HEK293 (cell line): Measurements from ENCODE around the gene SLC66A1.

Source experiments
- CTCF ChIA-PET: fragments of 350-600 bp; formaldehyde crosslinking; extraction: SDS; loops from one replicate; lab custom pipeline; 2021; ENCODE audit warnings: antibody characterized with exemption; lab: Yijun Ruan, JAX
- POLR2A ChIA-PET: fragments of 300-600 bp; formaldehyde crosslinking; extraction: SDS; loops from one replicate; lab custom pipeline; 2020; ENCODE audit warnings: antibody characterized with exemption, inconsistent platforms; lab: Yijun Ruan, JAX
- H3K27ac ChIP-seq: fragments of 200-500 bp; sonication (Bioruptor generic); 2 replicates; pipeline ENCODE4 v1.5.1; 2014; ENCODE audit warnings: low read depth, low read length, control low read depth, inconsistent platforms; ENCODE audit errors: extremely low read depth
- H3K36me3 ChIP-seq, 2 experiments: fragments of 200-500 bp in 1 of 2; sonication (Bioruptor generic) in 1 of 2; 1 replicate in 1 of 2; 2 replicates in 1 of 2; pipeline ENCODE4 v1.5.1; 2014 to 2017; ENCODE audit warnings: inconsistent platforms in 2 of 2, low read length in 2 of 2; ENCODE audit not compliant: control insufficient read depth in 2 of 2, insufficient read depth in 1 of 2
- H3K4me1 ChIP-seq: fragments of 200-500 bp; sonication (Bioruptor generic); 2 replicates; pipeline ENCODE4 v1.5.1; 2014; ENCODE audit warnings: mild to moderate bottlenecking, low read length, inconsistent platforms; ENCODE audit not compliant: control insufficient read depth, insufficient read depth
- H3K4me3 ChIP-seq: 2 replicates; pipeline ENCODE4 v1.5.1; 2011; ENCODE audit warnings: low read depth, mild to moderate bottlenecking, control low read depth, low read length, moderate library complexity
- H3K9me3 ChIP-seq: fragments of 200-500 bp; sonication (Bioruptor generic); 2 replicates; pipeline ENCODE4 v1.5.1; 2014; ENCODE audit warnings: low read depth, low read length, inconsistent platforms; ENCODE audit not compliant: control insufficient read depth, insufficient read depth
- HOXC10 ChIP-seq: sonication (generic); formaldehyde crosslinking; IDR thresholded peaks from 2 replicates; pipeline ENCODE4 v1.8.1; 2023; ENCODE audit warnings: mild to moderate bottlenecking, missing genetic modification reagents
- SP2 ChIP-seq: fragments of 450-650 bp; formaldehyde crosslinking; IDR thresholded peaks from 2 replicates; pipeline ENCODE4 v1.5.1; 2016; ENCODE audit warnings: missing biosample characterization, missing genetic modification characterization
- TRIM28 ChIP-seq: IDR thresholded peaks from 2 replicates; pipeline ENCODE4 v1.6.1; 2011; ENCODE audit warnings: low read length, control low read depth, borderline replicate concordance
- ZFP37 ChIP-seq: fragments of 450-650 bp; formaldehyde crosslinking; IDR thresholded peaks from 2 replicates; pipeline ENCODE4 v1.5.1; 2016; ENCODE audit warnings: missing biosample characterization, missing genetic modification characterization
- ZNF155 ChIP-seq: fragments of 450-650 bp; formaldehyde crosslinking; IDR thresholded peaks from 2 replicates; pipeline ENCODE4 v1.5.1; 2016; ENCODE audit warnings: missing biosample characterization, missing genetic modification characterization
- ZNF157 ChIP-seq: fragments of 450-650 bp; formaldehyde crosslinking; IDR thresholded peaks from 2 replicates; pipeline ENCODE4 v1.5.1; 2016; ENCODE audit warnings: missing biosample characterization, missing genetic modification characterization
- ZNF184 ChIP-seq: fragments of 450-650 bp; IDR thresholded peaks from 2 replicates; pipeline ENCODE4 v1.5.1; 2018; ENCODE audit warnings: missing biosample characterization, mild to moderate bottlenecking, missing genetic modification characterization
- ZNF266 ChIP-seq: fragments of 450-650 bp; formaldehyde crosslinking; IDR thresholded peaks from 2 replicates; pipeline ENCODE4 v1.5.1; 2016; ENCODE audit warnings: missing biosample characterization, missing genetic modification characterization, low read depth
- ZNF473 ChIP-seq: fragments of 450-650 bp; formaldehyde crosslinking; IDR thresholded peaks from 2 replicates; pipeline ENCODE4 v1.5.1; 2017; ENCODE audit warnings: missing biosample characterization, missing genetic modification characterization
- ZNF677 ChIP-seq: fragments of 450-650 bp; IDR thresholded peaks from 2 replicates; pipeline ENCODE4 v1.5.0; 2018; ENCODE audit warnings: missing biosample characterization, mild to moderate bottlenecking, missing genetic modification characterization, moderate library complexity
- ZSCAN18 ChIP-seq: fragments of 450-650 bp; formaldehyde crosslinking; IDR thresholded peaks from 2 replicates; pipeline ENCODE4 v1.5.1; 2016; ENCODE audit warnings: missing biosample characterization, missing genetic modification characterization
- TF ChIP-seq, protein P1 (sequence below): fragments of 450-650 bp; formaldehyde crosslinking; IDR thresholded peaks from 2 replicates; pipeline ENCODE4 v1.5.1; 2017; ENCODE audit warnings: missing biosample characterization, mild to moderate bottlenecking, missing genetic modification characterization, moderate library complexity
- TF ChIP-seq, protein P2 (sequence below): fragments of 450-650 bp; formaldehyde crosslinking; IDR thresholded peaks from 2 replicates; pipeline ENCODE4 v1.5.1; 2017; ENCODE audit warnings: missing biosample characterization, missing genetic modification characterization
- TF ChIP-seq, protein P3 (sequence below): fragments of 450-650 bp; formaldehyde crosslinking; IDR thresholded peaks from 2 replicates; pipeline ENCODE4 v1.5.1; 2016; ENCODE audit warnings: missing biosample characterization, missing genetic modification characterization
- TF ChIP-seq, protein P4 (sequence below): fragments of 450-650 bp; formaldehyde crosslinking; IDR thresholded peaks from 2 replicates; pipeline ENCODE4 v1.5.1; 2016; ENCODE audit warnings: missing biosample characterization, missing genetic modification characterization
- TF ChIP-seq, protein P5 (sequence below): fragments of 450-650 bp; formaldehyde crosslinking; IDR thresholded peaks from 2 replicates; pipeline ENCODE4 v1.5.1; 2016; ENCODE audit warnings: missing biosample characterization, missing genetic modification characterization
- TF ChIP-seq, protein P6 (sequence below): fragments of 450-650 bp; formaldehyde crosslinking; IDR thresholded peaks from 2 replicates; pipeline ENCODE4 v1.5.1; 2016; ENCODE audit warnings: missing biosample characterization, missing genetic modification characterization
- TF ChIP-seq, protein P7 (sequence below): fragments of 450-650 bp; formaldehyde crosslinking; IDR thresholded peaks from 2 replicates; pipeline ENCODE4 v1.5.1; 2016; ENCODE audit warnings: missing biosample characterization, missing genetic modification characterization

Gene SLC66A1

GRCh38 chr1:19342894-19343616 lies 30.9 kb downstream of the SLC66A1 start (continued):
- TF ChIP-seq, protein P1, sequence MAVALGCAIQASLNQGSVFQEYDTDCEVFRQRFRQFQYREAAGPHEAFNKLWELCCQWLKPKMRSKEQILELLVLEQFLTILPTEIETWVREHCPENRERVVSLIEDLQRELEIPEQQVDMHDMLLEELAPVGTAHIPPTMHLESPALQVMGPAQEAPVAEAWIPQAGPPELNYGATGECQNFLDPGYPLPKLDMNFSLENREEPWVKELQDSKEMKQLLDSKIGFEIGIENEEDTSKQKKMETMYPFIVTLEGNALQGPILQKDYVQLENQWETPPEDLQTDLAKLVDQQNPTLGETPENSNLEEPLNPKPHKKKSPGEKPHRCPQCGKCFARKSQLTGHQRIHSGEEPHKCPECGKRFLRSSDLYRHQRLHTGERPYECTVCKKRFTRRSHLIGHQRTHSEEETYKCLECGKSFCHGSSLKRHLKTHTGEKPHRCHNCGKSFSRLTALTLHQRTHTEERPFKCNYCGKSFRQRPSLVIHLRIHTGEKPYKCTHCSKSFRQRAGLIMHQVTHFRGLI (tag by site-specific recombination), result no peak
- TF ChIP-seq ZFP37 (tag by site-specific recombination), result no peak
- TF ChIP-seq ZNF184 (tag by site-specific recombination), result no peak

- Histone ChIP-seq H3K36me3 (peaks cover 0 to 75% of the 10 kb centered on the region in 2 experiments; a peak in 2 of 3 replicates), H3K27ac (no peak overlapping the region), H3K9me3 (no peaks in the 10 kb centered on the region), H3K4me1 (no peaks in the 10 kb centered on the region)
- POLR2A ChIA-PET, result no interaction called here
- TF ChIP-seq ZNF266 (tag by site-specific recombination), result no peak
- TF ChIP-seq ZNF157 (tag by site-specific recombination), result no peak
- TF ChIP-seq, protein P2, sequence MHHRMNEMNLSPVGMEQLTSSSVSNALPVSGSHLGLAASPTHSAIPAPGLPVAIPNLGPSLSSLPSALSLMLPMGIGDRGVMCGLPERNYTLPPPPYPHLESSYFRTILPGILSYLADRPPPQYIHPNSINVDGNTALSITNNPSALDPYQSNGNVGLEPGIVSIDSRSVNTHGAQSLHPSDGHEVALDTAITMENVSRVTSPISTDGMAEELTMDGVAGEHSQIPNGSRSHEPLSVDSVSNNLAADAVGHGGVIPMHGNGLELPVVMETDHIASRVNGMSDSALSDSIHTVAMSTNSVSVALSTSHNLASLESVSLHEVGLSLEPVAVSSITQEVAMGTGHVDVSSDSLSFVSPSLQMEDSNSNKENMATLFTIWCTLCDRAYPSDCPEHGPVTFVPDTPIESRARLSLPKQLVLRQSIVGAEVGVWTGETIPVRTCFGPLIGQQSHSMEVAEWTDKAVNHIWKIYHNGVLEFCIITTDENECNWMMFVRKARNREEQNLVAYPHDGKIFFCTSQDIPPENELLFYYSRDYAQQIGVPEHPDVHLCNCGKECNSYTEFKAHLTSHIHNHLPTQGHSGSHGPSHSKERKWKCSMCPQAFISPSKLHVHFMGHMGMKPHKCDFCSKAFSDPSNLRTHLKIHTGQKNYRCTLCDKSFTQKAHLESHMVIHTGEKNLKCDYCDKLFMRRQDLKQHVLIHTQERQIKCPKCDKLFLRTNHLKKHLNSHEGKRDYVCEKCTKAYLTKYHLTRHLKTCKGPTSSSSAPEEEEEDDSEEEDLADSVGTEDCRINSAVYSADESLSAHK (tag by site-specific recombination), result no peak
- TF ChIP-seq ZSCAN18 (tag by site-specific recombination), result no peak
- no peak for TF ChIP-seq ZNF473 (tag by site-specific recombination)
- TF ChIP-seq, protein P3, sequence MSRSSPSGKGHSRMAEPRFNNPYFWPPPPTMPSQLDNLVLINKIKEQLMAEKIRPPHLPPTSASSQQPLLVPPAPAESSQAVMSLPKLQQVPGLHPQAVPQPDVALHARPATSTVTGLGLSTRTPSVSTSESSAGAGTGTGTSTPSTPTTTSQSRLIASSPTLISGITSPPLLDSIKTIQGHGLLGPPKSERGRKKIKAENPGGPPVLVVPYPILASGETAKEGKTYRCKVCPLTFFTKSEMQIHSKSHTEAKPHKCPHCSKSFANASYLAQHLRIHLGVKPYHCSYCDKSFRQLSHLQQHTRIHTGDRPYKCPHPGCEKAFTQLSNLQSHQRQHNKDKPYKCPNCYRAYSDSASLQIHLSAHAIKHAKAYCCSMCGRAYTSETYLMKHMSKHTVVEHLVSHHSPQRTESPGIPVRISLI (tag by site-specific recombination), result no peak
- TF ChIP-seq, protein P4, sequence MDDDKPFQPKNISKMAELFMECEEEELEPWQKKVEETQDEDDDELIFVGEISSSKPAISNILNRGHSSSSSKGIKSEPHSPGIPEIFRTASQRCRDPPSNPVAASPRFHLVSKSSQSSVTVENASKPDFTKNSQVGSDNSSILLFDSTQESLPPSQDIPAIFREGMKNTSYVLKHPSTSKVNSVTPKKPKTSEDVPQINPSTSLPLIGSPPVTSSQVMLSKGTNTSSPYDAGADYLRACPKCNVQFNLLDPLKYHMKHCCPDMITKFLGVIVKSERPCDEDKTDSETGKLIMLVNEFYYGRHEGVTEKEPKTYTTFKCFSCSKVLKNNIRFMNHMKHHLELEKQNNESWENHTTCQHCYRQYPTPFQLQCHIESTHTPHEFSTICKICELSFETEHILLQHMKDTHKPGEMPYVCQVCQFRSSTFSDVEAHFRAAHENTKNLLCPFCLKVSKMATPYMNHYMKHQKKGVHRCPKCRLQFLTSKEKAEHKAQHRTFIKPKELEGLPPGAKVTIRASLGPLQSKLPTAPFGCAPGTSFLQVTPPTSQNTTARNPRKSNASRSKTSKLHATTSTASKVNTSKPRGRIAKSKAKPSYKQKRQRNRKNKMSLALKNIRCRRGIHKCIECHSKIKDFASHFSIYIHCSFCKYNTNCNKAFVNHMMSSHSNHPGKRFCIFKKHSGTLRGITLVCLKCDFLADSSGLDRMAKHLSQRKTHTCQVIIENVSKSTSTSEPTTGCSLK (tag by site-specific recombination), result no peak
- TF ChIP-seq, protein P5, sequence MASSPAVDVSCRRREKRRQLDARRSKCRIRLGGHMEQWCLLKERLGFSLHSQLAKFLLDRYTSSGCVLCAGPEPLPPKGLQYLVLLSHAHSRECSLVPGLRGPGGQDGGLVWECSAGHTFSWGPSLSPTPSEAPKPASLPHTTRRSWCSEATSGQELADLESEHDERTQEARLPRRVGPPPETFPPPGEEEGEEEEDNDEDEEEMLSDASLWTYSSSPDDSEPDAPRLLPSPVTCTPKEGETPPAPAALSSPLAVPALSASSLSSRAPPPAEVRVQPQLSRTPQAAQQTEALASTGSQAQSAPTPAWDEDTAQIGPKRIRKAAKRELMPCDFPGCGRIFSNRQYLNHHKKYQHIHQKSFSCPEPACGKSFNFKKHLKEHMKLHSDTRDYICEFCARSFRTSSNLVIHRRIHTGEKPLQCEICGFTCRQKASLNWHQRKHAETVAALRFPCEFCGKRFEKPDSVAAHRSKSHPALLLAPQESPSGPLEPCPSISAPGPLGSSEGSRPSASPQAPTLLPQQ, result no peak
- TF ChIP-seq ZNF155 (tag by site-specific recombination), result no peak
- TF ChIP-seq, protein P6, sequence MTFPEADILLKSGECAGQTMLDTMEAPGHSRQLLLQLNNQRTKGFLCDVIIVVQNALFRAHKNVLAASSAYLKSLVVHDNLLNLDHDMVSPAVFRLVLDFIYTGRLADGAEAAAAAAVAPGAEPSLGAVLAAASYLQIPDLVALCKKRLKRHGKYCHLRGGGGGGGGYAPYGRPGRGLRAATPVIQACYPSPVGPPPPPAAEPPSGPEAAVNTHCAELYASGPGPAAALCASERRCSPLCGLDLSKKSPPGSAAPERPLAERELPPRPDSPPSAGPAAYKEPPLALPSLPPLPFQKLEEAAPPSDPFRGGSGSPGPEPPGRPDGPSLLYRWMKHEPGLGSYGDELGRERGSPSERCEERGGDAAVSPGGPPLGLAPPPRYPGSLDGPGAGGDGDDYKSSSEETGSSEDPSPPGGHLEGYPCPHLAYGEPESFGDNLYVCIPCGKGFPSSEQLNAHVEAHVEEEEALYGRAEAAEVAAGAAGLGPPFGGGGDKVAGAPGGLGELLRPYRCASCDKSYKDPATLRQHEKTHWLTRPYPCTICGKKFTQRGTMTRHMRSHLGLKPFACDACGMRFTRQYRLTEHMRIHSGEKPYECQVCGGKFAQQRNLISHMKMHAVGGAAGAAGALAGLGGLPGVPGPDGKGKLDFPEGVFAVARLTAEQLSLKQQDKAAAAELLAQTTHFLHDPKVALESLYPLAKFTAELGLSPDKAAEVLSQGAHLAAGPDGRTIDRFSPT (tag by site-specific recombination), result no peak
- TF ChIP-seq, protein P7, sequence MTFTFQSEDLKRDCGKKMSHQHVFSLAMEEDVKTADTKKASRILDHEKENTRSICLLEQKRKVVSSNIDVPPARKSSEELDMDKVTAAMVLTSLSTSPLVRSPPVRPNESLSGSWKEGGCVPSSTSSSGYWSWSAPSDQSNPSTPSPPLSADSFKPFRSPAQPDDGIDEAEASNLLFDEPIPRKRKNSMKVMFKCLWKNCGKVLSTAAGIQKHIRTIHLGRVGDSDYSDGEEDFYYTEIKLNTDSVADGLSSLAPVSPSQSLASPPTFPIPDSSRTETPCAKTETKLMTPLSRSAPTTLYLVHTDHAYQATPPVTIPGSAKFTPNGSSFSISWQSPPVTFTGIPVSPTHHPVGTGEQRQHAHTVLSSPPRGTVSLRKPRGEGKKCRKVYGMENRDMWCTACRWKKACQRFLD (tag by site-specific recombination), result no peak
- TF ChIP-seq HOXC10 (CRISPR knock-in tag), result no peak
- TF ChIP-seq ZNF677, result no peak
- TF ChIP-seq SP2, result no peak
- TF ChIP-seq TRIM28, result no peak
- TF ChIP-seq, all 188 proteins: peak for 0
- CTCF ChIA-PET, result interaction anchor here (0.6 to 3.7 kb wide), 12 partner anchors 10 to 715 kb away, joined by 3 to 19 read pairs (median 4); no protein-coding TSS in a partner anchor
- no peak overlapping the region for H3K4me3 ChIP-seq
Observed at GRCh38 chr1:19343617-19344350, 31.7 kb downstream of the SLC66A1 start.
